Dermis microvascular lymphatic vessel endothelial cell (primary cell): ENCODE measurements around the gene UBE2I. TPM values are rescaled to one million over a fixed set of nuclear protein-coding genes. Genes with fewer than 3 reads are reported as not detected.
"Not testable (repeated sequence)": the region's sequence is repeated elsewhere in the genome, so short reads cannot be mapped to it uniquely, and the experiment has no call there.

ENCODE experiments used
- DNase-seq, 2 donors: peaks; one replicate each; pipeline versions ENCODE4 v3.0.0 to v3.0.0-alpha.2; 2010; ENCODE audit warnings: low read depth in 2 of 2
- total RNA-seq: library from RNA; depleted of rRNA; stranded (reverse); fragments of >200 nt; gene quantifications from 2 replicates; pipeline ENCODE4 v1.2.1, GENCODE V29; 2014

UBE2I gene
- total RNA-seq, 1 donor from 2014 or later, result 34.1 TPM

DNA sequence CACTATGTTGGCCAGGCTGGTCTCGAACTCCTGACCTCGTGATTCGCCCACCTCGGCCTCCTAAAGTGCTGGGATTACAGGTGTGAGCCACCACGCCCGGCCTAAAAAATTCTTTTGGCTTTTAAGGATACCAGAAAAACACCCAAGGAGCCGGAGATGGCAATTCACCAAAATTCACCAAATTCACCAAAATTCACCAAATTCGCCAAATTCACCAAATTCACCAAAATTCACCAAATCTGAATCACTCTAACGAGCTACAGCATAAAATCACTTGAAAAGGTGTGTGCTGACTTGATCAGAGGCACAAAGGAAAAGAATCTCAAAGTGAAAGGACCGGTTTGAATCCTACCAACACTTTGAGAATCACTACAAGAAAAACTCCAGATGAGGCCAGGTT lies 19.5 kb downstream of the UBE2I start:
- not testable (repeated sequence) for DNase-seq

DNA sequence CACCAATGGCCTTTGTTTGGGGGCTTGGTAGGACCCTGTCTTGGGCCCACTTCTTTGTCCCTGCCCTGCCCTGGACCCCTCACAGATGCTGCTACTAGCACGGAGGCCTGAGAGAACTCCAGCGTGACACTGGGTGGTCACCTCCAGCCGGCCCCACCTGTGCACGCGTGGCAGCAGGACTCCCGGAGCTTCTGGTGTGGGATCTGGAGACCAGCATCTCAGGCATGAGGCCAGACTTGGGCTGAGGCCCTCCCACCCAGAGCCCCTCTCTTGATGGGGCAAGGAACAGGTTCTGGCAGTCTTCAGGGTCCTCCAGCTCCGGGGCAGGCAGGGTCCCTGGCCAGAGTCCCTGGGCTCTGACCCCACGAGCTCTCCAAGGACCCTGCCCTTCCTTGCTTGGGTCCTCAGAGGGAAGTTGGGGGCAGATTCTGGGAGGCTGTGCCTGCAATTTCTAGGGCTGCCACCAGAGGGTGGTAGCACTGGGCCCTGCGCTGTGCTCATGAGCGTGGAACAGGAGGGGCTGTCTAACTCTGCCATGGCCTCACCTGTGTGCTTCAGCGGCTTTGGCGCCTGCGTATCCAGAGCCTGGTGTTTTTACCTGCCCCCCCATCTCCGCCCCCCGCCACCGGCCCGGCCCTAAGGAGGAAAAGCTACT lies 21.0 kb downstream of the UBE2I start:
- DNase-seq, result no peak

- DNase-seq, result no peak
Observed at GRCh38 chr16:1330931-1331711, 21.7 kb downstream of the UBE2I start.

- peak; percentile 77 to 87 for DNase-seq
Observed at GRCh38 chr16:1331712-1332617, 22.5 kb downstream of the UBE2I start.

DNA sequence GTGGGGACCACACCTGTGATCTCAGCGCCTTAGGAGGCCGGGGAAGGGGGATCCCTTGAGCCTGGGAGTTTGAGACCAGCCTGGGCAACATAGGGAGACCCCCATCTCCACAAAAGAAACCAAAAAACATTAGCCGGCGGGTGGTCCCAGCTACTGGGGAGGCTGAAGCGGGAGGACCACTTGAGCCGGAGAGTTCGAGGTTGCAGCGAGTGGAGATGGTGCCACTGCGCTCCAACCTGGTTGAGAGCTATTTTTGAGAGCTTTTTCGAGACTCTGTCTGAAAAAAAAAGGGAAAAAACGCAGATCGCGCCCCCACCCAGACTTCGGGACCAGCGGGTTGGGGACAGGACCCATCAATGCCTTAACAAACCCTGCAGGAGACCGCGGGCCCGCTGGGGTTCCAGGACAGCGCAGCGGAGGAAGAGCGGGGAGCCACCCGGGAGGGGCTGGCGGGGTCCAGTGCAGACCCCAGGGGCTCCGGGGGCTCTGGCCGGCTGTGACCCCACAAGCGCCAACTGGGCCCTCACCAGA lies 23.2 kb downstream of the UBE2I start:
- DNase-seq, result no peak

- DNase-seq, result peak in 1 of 2 donors; percentile 45
Observed at GRCh38 chr16:1333149-1333812, 23.8 kb downstream of the UBE2I start, which contains the start of gene BAIAP3. Gene BAIAP3 (plus strand): TSS chr16:1333645. CDS start chr16:1338550, 4,905 bp downstream.

- no peak for DNase-seq
Observed at GRCh38 chr16:1333854-1334700, 24.6 kb downstream of the UBE2I start.

- DNase-seq, result no peak
Observed at GRCh38 chr16:1334739-1335138, 25.3 kb downstream of the UBE2I start.

GRCh38 chr16:1335211-1335971 lies 26.0 kb downstream of the UBE2I start:
- DNase-seq, result no peak

DNA sequence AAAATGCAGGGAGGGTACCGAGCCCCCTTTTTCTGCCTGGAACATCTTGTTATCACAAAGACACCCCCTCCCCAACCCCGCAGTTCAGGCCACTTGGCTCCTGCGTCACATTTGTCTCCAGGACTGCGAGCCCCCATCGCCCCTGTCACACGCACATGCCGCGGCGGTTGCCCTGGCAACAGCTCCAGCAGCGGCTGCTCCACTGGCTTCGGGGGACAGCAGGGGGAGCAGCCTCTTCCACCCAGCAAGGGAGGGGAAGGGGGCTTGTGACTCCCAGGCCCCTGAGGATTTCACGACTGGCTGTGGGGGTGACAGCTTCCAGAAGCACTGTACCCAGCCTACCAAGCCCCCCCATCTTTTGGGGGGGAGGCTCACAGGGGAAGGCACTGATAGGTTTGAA lies 26.6 kb downstream of the UBE2I start:
- no peak for DNase-seq

- DNase-seq, result no peak
Observed at GRCh38 chr16:1336619-1337018, 27.2 kb downstream of the UBE2I start.

DNA sequence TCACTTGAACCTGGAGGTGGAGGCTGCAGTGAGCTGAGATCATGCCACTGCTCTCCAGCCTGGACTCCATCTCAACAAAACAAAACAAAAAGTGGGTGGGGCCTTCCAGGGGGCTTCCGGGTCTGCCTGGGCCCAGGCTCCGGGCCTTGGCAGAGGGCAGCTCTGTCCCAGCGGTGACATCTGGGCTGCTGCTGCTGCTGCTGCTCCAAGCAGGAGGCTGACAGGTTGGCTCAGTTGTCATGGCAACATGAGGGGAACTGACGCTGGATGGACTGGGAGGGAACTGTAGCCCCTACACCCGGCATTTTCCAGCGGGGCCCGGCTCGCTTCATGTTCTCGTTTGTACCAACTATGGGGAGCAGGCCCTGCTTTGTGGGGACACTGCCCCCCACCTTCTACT lies 28.1 kb downstream of the UBE2I start:
- no peak for DNase-seq

DNA sequence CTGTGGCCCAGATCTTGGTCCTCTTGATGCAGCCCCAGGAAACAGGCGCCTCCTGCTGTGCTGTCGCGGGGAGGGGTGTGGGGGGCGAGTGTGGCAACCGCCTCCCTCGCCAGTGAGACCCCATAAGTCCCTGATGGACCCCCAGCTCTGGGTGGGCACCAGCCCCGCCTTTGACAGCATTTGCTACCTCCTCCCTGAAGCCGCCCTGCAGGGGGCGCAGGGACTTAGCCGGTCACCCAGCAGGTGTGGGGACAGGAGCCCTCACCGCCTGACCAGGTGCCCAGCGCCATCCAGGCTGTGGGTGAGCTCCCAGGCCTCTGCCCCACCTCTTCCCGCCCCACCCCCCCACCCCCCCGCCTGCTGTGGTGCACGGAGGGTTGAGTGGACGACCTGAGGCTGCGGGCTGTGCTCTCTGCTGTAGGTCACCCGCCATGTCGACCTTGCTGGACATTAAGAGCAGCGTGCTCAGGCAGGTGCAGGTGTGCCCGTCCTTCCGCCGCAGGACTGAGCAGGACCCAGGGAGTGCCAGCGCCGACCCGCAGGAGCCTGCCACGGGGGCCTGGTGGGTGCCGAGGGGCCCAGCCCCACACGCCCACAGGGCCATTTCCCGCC lies 28.8 kb downstream of the UBE2I start:
- peak in 1 of 2 donors; percentile 46 for DNase-seq

DNA sequence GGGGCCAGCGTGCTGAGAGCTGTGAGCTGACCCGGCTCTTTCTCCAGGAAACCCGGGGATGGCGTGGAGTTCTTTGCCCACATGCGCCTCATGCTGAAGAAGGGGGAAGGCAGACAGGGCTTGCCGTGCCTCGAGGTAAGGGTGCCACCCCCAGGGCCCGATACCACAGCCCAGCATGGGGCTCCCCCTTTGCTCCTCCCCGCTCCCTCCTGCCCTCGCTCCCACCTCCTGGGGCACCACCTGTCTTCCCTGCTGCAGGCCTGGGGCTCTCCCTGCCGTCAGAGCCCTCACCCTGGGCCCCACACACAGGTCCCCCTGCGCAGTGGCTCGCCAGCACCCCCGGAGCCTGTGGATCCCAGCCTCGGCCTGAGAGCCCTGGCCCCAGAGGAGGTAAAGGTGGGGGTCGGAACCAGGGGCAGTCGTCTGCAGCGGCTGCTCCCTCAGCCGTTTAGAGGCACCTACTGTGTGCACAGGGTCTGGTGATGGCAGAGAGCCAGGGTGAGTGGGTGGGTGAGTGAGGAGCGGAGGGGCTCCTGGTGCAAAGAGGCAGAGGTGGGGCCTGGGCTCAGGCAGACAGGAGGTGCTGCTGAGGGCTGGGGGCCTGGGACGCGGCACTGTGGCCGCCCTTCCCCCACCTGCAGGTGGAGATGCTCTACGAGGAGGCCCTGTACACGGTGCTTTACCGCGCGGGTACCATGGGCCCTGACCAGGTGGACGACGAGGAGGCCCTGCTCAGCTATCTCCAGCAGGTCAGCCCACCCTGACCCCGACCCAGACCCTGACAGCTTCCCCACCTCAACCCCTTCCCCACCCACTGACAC lies 29.6 kb downstream of the UBE2I start:
- DNase-seq, result no peak

DNA sequence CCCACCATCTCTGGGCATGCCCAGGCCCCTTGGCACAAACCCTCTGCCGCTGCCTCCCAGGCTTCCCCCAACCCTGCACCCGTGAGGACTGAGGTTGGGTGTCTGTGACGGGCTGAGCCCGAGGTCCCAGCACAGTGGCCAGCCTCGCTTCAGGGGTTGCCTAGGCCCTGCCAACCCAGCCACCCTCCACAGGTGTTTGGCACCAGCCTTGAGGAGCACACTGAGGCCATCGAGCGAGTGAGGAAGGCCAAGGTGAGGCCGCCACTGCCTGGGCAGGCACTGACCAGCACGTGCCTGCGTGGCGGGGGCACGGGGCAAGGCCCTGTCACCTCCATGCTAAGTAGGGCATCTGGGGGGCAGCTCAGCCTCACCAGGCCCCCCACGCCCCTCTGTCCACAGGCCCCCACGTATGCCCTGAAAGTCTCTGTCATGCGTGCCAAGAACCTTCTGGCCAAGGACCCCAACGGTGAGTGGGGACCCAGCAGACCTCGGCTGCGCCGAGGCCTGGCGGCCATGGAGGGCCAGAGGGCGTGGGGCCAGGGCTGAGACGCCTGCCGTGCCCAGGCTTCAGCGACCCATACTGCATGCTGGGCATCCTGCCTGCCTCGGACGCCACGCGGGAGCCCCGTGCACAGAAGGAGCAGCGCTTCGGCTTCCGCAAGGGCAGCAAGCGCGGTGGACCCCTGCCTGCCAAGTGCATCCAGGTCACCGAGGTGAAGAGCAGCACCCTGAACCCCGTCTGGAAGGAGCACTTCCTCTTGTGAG lies 31.5 kb downstream of the UBE2I start:
- DNase-seq, result no peak

GRCh38 chr16:1341495-1342420 lies 32.3 kb downstream of the UBE2I start:
- DNase-seq, result no peak
